PC-3 (cell line): Measurements from ENCODE around the gene LGMN.

Experiments used
- CTCF ChIP-seq: fragments of 300-600 bp; sonication (generic); conservative IDR thresholded peaks from 2 replicates; pipeline ENCODE4 v1.5.1; 2017; ENCODE audit warnings: antibody characterized with exemption, low read depth, mild to moderate bottlenecking, low read length
- EZH2 ChIP-seq: fragments of 300-600 bp; sonication (generic); IDR thresholded peaks from one replicate; pipeline ENCODE4 v1.6.1; 2017; ENCODE audit warnings: antibody characterized with exemption, mild to moderate bottlenecking, low read length; ENCODE audit not compliant: unreplicated experiment

- TF ChIP-seq CTCF (peak; percentile 87), EZH2 (no peak)
These were observed 58.0 kb downstream of the LGMN start for GRCh38 chr14:92690171-92691011.
